Measurements from ENCODE around the gene LIFR.
"Not testable (repeated sequence)": the region's sequence is repeated elsewhere in the genome, so short reads cannot be mapped to it uniquely, and the experiment has no call there.

Gene LIFR, protein sequence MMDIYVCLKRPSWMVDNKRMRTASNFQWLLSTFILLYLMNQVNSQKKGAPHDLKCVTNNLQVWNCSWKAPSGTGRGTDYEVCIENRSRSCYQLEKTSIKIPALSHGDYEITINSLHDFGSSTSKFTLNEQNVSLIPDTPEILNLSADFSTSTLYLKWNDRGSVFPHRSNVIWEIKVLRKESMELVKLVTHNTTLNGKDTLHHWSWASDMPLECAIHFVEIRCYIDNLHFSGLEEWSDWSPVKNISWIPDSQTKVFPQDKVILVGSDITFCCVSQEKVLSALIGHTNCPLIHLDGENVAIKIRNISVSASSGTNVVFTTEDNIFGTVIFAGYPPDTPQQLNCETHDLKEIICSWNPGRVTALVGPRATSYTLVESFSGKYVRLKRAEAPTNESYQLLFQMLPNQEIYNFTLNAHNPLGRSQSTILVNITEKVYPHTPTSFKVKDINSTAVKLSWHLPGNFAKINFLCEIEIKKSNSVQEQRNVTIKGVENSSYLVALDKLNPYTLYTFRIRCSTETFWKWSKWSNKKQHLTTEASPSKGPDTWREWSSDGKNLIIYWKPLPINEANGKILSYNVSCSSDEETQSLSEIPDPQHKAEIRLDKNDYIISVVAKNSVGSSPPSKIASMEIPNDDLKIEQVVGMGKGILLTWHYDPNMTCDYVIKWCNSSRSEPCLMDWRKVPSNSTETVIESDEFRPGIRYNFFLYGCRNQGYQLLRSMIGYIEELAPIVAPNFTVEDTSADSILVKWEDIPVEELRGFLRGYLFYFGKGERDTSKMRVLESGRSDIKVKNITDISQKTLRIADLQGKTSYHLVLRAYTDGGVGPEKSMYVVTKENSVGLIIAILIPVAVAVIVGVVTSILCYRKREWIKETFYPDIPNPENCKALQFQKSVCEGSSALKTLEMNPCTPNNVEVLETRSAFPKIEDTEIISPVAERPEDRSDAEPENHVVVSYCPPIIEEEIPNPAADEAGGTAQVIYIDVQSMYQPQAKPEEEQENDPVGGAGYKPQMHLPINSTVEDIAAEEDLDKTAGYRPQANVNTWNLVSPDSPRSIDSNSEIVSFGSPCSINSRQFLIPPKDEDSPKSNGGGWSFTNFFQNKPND

GRCh38 chr5:38556599-38557307 lies at the start of gene LIFR:
Gene LIFR, minus strand, starts transcription at chr5:38556646. Its CDS starts 25,999 bp downstream, at chr5:38530647.
- no peaks in the 10 kb centered on the region for H3K9me3 ChIP-seq (ENCODE audit: low read length)
- H2AFZ ChIP-seq (ENCODE audit: low read depth, low read length) = peak within 1 kb of the TSS; percentile 63
- H3K4me3 ChIP-seq (ENCODE audit: low read length) = peak within 1 kb of the TSS; percentile 70
- H3K36me3 ChIP-seq (ENCODE audit: insufficient read depth, low read length) = no peaks in the 10 kb centered on the region
- no peaks in the 10 kb centered on the region for H3K27me3 ChIP-seq (ENCODE audit: insufficient read depth, low read length)
- peaks cover 34% of the 10 kb centered on the region for H3K4me1 ChIP-seq (ENCODE audit: insufficient read depth, low read length)

- Histone ChIP-seq H3K4me1 (ENCODE audit: insufficient read depth, low read length) (peaks cover 11% of the 10 kb centered on the region), H3K9me3 (ENCODE audit: low read length) (no peaks in the 10 kb centered on the region), H3K27me3 (ENCODE audit: insufficient read depth, low read length) (no peaks in the 10 kb centered on the region), H2AFZ (ENCODE audit: low read depth, low read length) (no peak overlapping the region), H3K36me3 (ENCODE audit: insufficient read depth, low read length) (no peaks in the 10 kb centered on the region), H3K4me3 (ENCODE audit: low read length) (no peak overlapping the region)
These were observed 49.2 kb upstream of the LIFR start for GRCh38 chr5:38605610-38606009.

GRCh38 chr5:38603691-38604090 lies 47.2 kb upstream of the LIFR start:
- no peaks in the 10 kb centered on the region for H3K27me3 ChIP-seq (ENCODE audit: insufficient read depth, low read length)
- H3K36me3 ChIP-seq (ENCODE audit: insufficient read depth, low read length) = no peaks in the 10 kb centered on the region
- peaks cover 11% of the 10 kb centered on the region for H3K4me1 ChIP-seq (ENCODE audit: insufficient read depth, low read length)
- no peaks in the 10 kb centered on the region for H3K9me3 ChIP-seq (ENCODE audit: low read length)
- H2AFZ ChIP-seq (ENCODE audit: low read depth, low read length) = no peak overlapping the region
- no peak overlapping the region for H3K4me3 ChIP-seq (ENCODE audit: low read length)

DNA sequence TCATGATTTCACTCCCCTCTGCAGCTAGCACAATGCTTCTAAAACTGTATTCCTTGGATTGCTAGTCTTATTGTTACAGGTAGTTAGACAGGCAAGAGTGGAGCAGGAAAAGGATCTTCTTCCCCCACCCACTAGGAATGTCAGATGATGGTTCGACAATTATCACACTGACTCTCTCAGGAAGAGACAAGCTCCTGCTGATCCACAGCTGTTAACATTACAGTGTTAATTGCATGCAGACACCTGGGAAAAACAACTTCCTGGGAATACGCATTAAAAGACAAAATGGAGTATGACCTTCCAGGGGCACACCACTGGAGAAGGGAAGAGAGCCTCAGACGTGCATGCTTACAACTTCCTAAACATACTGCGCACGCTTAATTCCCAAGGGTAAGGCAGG lies 46.2 kb upstream of the LIFR start:
- H3K27me3 ChIP-seq (ENCODE audit: insufficient read depth, low read length) = no peaks in the 10 kb centered on the region
- no peaks in the 10 kb centered on the region for H3K9me3 ChIP-seq (ENCODE audit: low read length)

DNA sequence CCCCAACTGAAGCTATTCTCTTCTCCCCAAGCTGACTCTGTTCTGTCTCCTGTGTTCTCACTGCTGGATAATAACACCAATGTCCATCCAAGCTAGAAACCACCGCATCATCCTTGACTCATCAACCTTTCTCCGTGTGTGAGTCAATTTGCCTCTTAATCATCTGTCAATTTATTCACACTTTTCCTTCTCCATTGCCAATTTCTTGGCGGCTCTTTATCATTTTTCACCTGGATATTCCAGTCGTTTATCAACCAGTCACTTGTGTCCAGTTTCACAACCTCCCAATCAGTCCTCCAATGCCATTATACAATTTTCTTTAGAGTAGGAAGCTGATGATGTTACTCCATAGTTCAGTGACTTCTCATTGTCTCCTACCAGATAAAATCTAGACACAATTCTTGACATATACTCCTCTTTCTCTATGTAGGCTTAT lies 45.4 kb upstream of the LIFR start:
- no peaks in the 10 kb centered on the region for H3K9me3 ChIP-seq (ENCODE audit: low read length)
- no peak overlapping the region for H2AFZ ChIP-seq (ENCODE audit: low read depth, low read length)
- no peak overlapping the region for H3K4me3 ChIP-seq (ENCODE audit: low read length)
- H3K36me3 ChIP-seq (ENCODE audit: insufficient read depth, low read length) = no peaks in the 10 kb centered on the region
- H3K27me3 ChIP-seq (ENCODE audit: insufficient read depth, low read length) = no peaks in the 10 kb centered on the region
- no peaks in the 10 kb centered on the region for H3K4me1 ChIP-seq (ENCODE audit: insufficient read depth, low read length)

More for the DNA sequence above, 46.2 kb upstream of the LIFR start:
- Histone ChIP-seq H3K4me3 (ENCODE audit: low read length) (no peak overlapping the region), H2AFZ (ENCODE audit: low read depth, low read length) (no peak overlapping the region), H3K36me3 (ENCODE audit: insufficient read depth, low read length) (no peaks in the 10 kb centered on the region), H3K4me1 (ENCODE audit: insufficient read depth, low read length) (peaks cover 7% of the 10 kb centered on the region)

DNA sequence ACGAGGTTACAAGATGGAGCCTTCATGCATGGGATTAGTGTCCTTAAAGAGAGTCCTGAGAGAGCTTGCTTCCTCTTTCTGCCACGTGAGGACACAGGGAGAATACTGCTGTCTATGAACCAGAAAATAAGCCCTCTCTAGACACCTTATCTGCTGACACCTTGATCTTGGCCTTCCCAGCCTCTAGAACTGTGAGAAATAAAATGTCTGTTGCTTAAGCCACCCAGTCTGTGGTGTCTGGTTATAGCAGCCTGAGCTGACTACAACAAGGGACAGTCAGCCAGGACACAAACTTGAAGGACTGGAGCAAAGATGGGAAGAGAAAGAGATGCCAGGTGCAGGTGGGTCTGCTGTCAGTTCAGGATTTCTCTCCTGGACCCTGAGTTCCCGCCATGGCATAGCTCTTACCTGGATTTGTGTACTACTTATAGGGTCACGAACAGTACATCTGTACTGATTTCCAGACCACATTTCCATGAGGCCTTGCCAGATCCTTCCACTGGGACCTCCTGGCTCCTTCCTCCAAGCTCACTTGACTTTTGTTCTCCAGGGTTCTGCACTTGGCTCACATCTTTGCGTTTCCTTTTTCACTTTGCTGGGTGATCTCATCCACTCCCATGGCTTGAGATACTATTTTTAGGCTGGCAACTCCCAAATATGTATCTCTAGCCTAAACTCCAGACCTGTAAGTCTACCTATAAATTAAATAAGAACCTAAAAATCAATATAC lies 44.9 kb upstream of the LIFR start:
- no peaks in the 10 kb centered on the region for H3K9me3 ChIP-seq (ENCODE audit: low read length)
- H3K36me3 ChIP-seq (ENCODE audit: insufficient read depth, low read length) = no peaks in the 10 kb centered on the region
- no peak overlapping the region for H2AFZ ChIP-seq (ENCODE audit: low read depth, low read length)
- H3K27me3 ChIP-seq (ENCODE audit: insufficient read depth, low read length) = no peaks in the 10 kb centered on the region
- no peak overlapping the region for H3K4me3 ChIP-seq (ENCODE audit: low read length)
- H3K4me1 ChIP-seq (ENCODE audit: insufficient read depth, low read length) = no peaks in the 10 kb centered on the region

DNA sequence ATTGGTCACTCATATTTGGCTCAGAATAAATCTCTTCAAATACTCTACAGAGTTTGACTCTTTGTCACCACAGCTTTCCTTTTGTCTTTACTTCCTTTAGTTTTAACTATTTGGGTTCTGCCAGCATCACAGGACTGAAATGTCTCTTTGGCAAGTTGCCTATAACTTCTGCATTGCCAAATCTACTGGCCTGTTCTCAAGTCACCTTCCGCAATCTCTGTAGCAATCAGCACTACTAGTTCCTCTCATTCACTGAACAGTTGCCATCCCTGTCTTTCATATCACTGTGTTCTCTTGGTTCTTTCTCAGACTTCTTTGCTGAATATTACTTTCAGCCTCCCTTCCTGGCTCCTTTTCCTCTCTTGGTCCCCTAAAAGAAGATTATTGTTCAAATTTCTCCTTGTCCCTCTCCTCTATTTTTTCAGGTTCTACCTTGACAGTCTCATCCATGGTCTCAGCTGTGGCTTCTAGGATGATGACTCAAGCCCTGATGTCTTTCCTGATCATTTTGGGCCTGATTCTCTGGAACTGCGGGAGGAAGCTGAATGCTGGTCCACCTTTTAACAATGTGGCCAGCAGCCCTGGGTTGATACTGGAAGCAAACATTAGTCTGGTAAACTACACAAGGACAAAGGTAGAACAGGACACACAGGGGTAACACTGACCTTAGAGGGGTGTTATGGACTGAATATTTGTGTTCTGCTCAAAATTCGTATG lies 44.0 kb upstream of the LIFR start:
- no peaks in the 10 kb centered on the region for H3K9me3 ChIP-seq (ENCODE audit: low read length)
- no peaks in the 10 kb centered on the region for H3K36me3 ChIP-seq (ENCODE audit: insufficient read depth, low read length)
- H2AFZ ChIP-seq (ENCODE audit: low read depth, low read length) = no peak overlapping the region
- no peaks in the 10 kb centered on the region for H3K27me3 ChIP-seq (ENCODE audit: insufficient read depth, low read length)
- H3K4me3 ChIP-seq (ENCODE audit: low read length) = no peak overlapping the region
- H3K4me1 ChIP-seq (ENCODE audit: insufficient read depth, low read length) = no peaks in the 10 kb centered on the region

- H3K4me1 ChIP-seq (ENCODE audit: insufficient read depth, low read length); H3K9me3 ChIP-seq (ENCODE audit: low read length); H3K36me3 ChIP-seq (ENCODE audit: insufficient read depth, low read length); H2AFZ ChIP-seq (ENCODE audit: low read depth, low read length); H3K27me3 ChIP-seq (ENCODE audit: insufficient read depth, low read length); H3K4me3 ChIP-seq (ENCODE audit: low read length): not testable (repeated sequence)
These were observed 43.3 kb upstream of the LIFR start for GRCh38 chr5:38599751-38600150.

DNA sequence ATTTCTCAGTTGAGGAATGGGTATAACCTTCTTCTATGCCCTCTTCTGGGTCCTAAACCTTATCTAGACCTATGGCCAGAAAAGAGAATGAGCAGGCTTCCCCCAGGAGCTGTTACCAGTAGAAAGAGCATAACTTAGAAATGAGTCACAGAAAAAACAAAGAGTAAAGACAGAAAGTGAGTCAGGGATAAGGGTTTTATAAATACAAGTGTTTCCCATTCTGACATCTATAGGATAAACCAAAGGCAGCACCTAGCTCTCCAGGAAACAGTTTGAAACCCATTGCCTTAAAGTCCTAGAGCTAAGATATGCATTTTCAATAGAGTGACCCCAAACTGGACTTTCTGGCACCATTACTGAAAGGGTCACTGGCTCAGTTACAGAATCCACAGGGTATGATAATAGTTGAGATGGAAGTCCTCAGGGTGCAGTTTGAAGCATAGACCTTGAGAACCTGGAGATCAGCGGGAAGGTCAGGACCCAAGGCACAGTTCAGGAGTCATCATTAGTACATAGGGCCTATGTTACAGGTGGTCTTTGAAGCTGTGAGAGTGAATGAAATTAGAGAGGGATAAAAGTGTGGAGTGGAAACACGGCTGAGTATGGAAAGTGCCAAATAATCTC lies 42.7 kb upstream of the LIFR start:
- H3K27me3 ChIP-seq (ENCODE audit: insufficient read depth, low read length) = no peaks in the 10 kb centered on the region
- H3K9me3 ChIP-seq (ENCODE audit: low read length) = no peaks in the 10 kb centered on the region
- H3K4me3 ChIP-seq (ENCODE audit: low read length) = no peak overlapping the region
- H3K4me1 ChIP-seq (ENCODE audit: insufficient read depth, low read length) = no peaks in the 10 kb centered on the region
- H2AFZ ChIP-seq (ENCODE audit: low read depth, low read length) = no peak overlapping the region
- no peaks in the 10 kb centered on the region for H3K36me3 ChIP-seq (ENCODE audit: insufficient read depth, low read length)

GRCh38 chr5:38598296-38598993 lies 42.0 kb upstream of the LIFR start:
- Histone ChIP-seq H2AFZ (ENCODE audit: low read depth, low read length) (no peak overlapping the region), H3K27me3 (ENCODE audit: insufficient read depth, low read length) (no peaks in the 10 kb centered on the region), H3K4me1 (ENCODE audit: insufficient read depth, low read length) (no peaks in the 10 kb centered on the region), H3K9me3 (ENCODE audit: low read length) (no peaks in the 10 kb centered on the region), H3K36me3 (ENCODE audit: insufficient read depth, low read length) (no peaks in the 10 kb centered on the region), H3K4me3 (ENCODE audit: low read length) (no peak overlapping the region)

- H3K27me3 ChIP-seq (ENCODE audit: insufficient read depth, low read length) = no peaks in the 10 kb centered on the region
- no peak overlapping the region for H2AFZ ChIP-seq (ENCODE audit: low read depth, low read length)
- H3K9me3 ChIP-seq (ENCODE audit: low read length) = no peaks in the 10 kb centered on the region
- no peak overlapping the region for H3K4me3 ChIP-seq (ENCODE audit: low read length)
- H3K4me1 ChIP-seq (ENCODE audit: insufficient read depth, low read length) = no peaks in the 10 kb centered on the region
- H3K36me3 ChIP-seq (ENCODE audit: insufficient read depth, low read length) = no peaks in the 10 kb centered on the region
These were observed 40.5 kb upstream of the LIFR start for GRCh38 chr5:38596981-38597380.

Measured in neuron (in vitro differentiated cells).